ENCODE data around the gene TMEM187. TPM values are rescaled to one million over a fixed set of nuclear protein-coding genes. Genes with fewer than 3 reads are reported as not detected.

Gene TMEM187
- total RNA-seq, 2 donors from 2014 or later: 16.9 to 18.2 TPM

GRCh38 chrX:153927922-153928760 lies 44.4 kb upstream of the TMEM187 start:
- WGBS: 3% methylated on average over 13 of the region's 76 CpGs
- Histone ChIP-seq H3K4me3 (peak overlapping the region; percentile 39 to 45), H3K9me3 (no peaks in the 10 kb centered on the region), H3K27me3 (replicated peaks; ENCODE audit: insufficient read depth) (no peaks in the 10 kb centered on the region), H3K27ac (peak overlapping the region; percentile 88 to 91), H3K4me1 (replicated peaks) (no peaks in the 10 kb centered on the region), H3K36me3 (no peaks in the 10 kb centered on the region)
- DNase-seq (ENCODE audit: low spot score): peak; percentile 93
- TF ChIP-seq POLR2A (IDR thresholded peaks at IDR 0.05) (peak; percentile 67), CTCF (IDR thresholded peaks at IDR 0.05) (peak in 2 of 4 experiments; percentile 25 to 29), POLR2AphosphoS5 (IDR thresholded peaks at IDR 0.05) (no peak)
- intact Hi-C loops (cut with DNase I): no loop called here

GRCh38 chrX:153928846-153929245 lies 43.7 kb upstream of the TMEM187 start:
- DNase-seq (ENCODE audit: low spot score): no peak
- H3K36me3 ChIP-seq: no peaks in the 10 kb centered on the region
- intact Hi-C loops (cut with DNase I): no loop called here
- H3K27ac ChIP-seq: peak overlapping the region; percentile 38 to 42
- no peaks in the 10 kb centered on the region for H3K9me3 ChIP-seq
- H3K4me1 ChIP-seq (replicated peaks): no peaks in the 10 kb centered on the region
- H3K4me3 ChIP-seq: no peak overlapping the region
- 47% methylated on average over 9 of the region's 9 CpGs for WGBS
- TF ChIP-seq POLR2A (IDR thresholded peaks at IDR 0.05) (no peak), POLR2AphosphoS5 (IDR thresholded peaks at IDR 0.05) (no peak), CTCF (IDR thresholded peaks at IDR 0.05) (no peak)
- H3K27me3 ChIP-seq (replicated peaks; ENCODE audit: insufficient read depth): no peaks in the 10 kb centered on the region

GRCh38 chrX:153929576-153929975 lies 43.0 kb upstream of the TMEM187 start:
- no peak overlapping the region for H3K4me3 ChIP-seq
- intact Hi-C loops (cut with DNase I): no loop called here
- no peak overlapping the region for H3K27ac ChIP-seq
- H3K27me3 ChIP-seq (replicated peaks; ENCODE audit: insufficient read depth): no peaks in the 10 kb centered on the region
- DNase-seq (ENCODE audit: low spot score): no peak
- TF ChIP-seq POLR2A (IDR thresholded peaks at IDR 0.05): no peak
- H3K36me3 ChIP-seq: no peaks in the 10 kb centered on the region
- no peaks in the 10 kb centered on the region for H3K4me1 ChIP-seq (replicated peaks)
- no peaks in the 10 kb centered on the region for H3K9me3 ChIP-seq
- 92% methylated on average over 2 of the region's 10 CpGs for WGBS

GRCh38 chrX:153930011-153930910 lies 42.3 kb upstream of the TMEM187 start:
- Histone ChIP-seq H3K4me3 (no peak overlapping the region), H3K27me3 (replicated peaks; ENCODE audit: insufficient read depth) (no peaks in the 10 kb centered on the region), H3K27ac (no peak overlapping the region), H3K36me3 (no peaks in the 10 kb centered on the region), H3K4me1 (replicated peaks) (no peaks in the 10 kb centered on the region), H3K9me3 (no peaks in the 10 kb centered on the region)
- 91% methylated on average over 25 of the region's 31 CpGs for WGBS
- intact Hi-C loops (cut with DNase I): no loop called here
- TF ChIP-seq POLR2AphosphoS5 (IDR thresholded peaks at IDR 0.05): no peak
- TF ChIP-seq POLR2A (IDR thresholded peaks at IDR 0.05): no peak
- TF ChIP-seq CTCF (IDR thresholded peaks at IDR 0.05): no peak
- DNase-seq (ENCODE audit: low spot score): no peak

DNA sequence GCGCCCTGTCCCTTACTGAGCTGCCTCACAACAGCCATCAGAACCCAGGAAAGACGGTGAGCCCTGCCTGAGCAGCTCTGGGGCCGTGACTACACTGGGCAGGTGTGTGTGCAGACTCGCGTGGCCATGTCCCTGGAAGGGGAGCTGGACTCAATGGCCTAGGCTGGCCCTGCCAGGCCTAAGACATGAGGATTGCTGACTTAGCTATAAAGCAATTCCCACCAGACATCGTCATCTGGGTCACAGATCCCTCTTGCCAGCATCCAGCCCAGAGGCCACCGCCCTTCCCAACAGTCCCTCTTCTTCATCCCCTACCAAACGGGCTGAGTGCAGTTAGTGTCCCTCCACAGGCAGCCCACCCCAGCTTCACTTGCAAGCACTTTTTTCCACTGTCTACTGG lies 41.4 kb upstream of the TMEM187 start:
- DNase-seq (ENCODE audit: low spot score): no peak
- Histone ChIP-seq H3K36me3 (no peaks in the 10 kb centered on the region), H3K27ac (no peak overlapping the region), H3K27me3 (replicated peaks; ENCODE audit: insufficient read depth) (no peaks in the 10 kb centered on the region), H3K4me3 (no peak overlapping the region), H3K9me3 (no peaks in the 10 kb centered on the region), H3K4me1 (replicated peaks) (no peaks in the 10 kb centered on the region)
- TF ChIP-seq POLR2AphosphoS5 (IDR thresholded peaks at IDR 0.05) (no peak), CTCF (IDR thresholded peaks at IDR 0.05) (no peak), POLR2A (IDR thresholded peaks at IDR 0.05) (no peak)
- intact Hi-C loops (cut with DNase I): no loop called here
- WGBS: 90% methylated on average over 3 of the region's 8 CpGs

All from prostate gland (tissue), 2 donors.